B cell (primary cell): Measurements from ENCODE around the gene GLIS1. TPM values are rescaled to one million over a fixed set of nuclear protein-coding genes. Genes with fewer than 3 reads are reported as not detected.

ENCODE experiments used
- ATAC-seq: fragments of 200-7000 bp; cut with Tn5 transposase; one replicate; pipeline ENCODE4 v1.10.0; 2021; ENCODE audit warnings: low read depth, mild to moderate bottlenecking, moderate number of reproducible peaks, moderate library complexity
- CTCF ChIA-PET: fragments of 350-600 bp; sonication (Branson Sonifier 250); formaldehyde crosslinking; loops from one replicate; lab custom pipeline; 2021; ENCODE audit warnings: antibody characterized with exemption, inconsistent platforms; lab: Charles Lee
- POLR2A ChIA-PET: fragments of 350-600 bp; sonication (Branson Sonifier 250); formaldehyde crosslinking; loops from one replicate; lab custom pipeline; 2021; ENCODE audit warnings: antibody characterized with exemption; lab: Charles Lee
- DNase-seq: peaks from one replicate; pipeline ENCODE4 v3.0.0; 2013
- H2AFZ ChIP-seq: 2 replicates; pipeline ENCODE4 v1.6.1; 2012; ENCODE audit warnings: mild to moderate bottlenecking, low read depth, low read length; ENCODE audit not compliant: insufficient read depth, poor library complexity, severe bottlenecking
- H3K27ac ChIP-seq, 2 donors: 1 replicate in 1 of 2; 2 replicates in 1 of 2; pipeline ENCODE4 v1.5.1; 2012 to 2013; ENCODE audit warnings: low read length in 2 of 2, mild to moderate bottlenecking in 2 of 2, moderate library complexity in 1 of 2
- H3K27me3 ChIP-seq, 4 experiments: fragments of 200-600 bp in 1 of 4; sonication (generic) in 1 of 4; replicated peaks in 1 of 4; 1 replicate in 2 of 4; 2 replicates in 2 of 4; pipeline versions ENCODE4 v1.6.1 to v1.7.0; 2013 to 2016; ENCODE audit warnings: low read length in 3 of 4, mild to moderate bottlenecking in 2 of 4, mixed read lengths in 1 of 4, moderate library complexity in 1 of 4; ENCODE audit not compliant: insufficient read depth in 4 of 4, control insufficient read depth in 3 of 4; ENCODE audit errors: control extremely low read depth in 1 of 4
- H3K36me3 ChIP-seq, 2 experiments: replicated peaks in 1 of 2; 1 replicate in 1 of 2; 2 replicates in 1 of 2; pipeline versions ENCODE4 v1.6.1 to v1.7.1; 2013; ENCODE audit warnings: low read length in 1 of 2; ENCODE audit not compliant: insufficient read depth in 2 of 2, control insufficient read depth in 1 of 2; ENCODE audit errors: control extremely low read depth in 1 of 2, extremely low read depth in 1 of 2
- H3K4me1 ChIP-seq, 2 donors: fragments of 200-600 bp in 1 of 2; sonication (generic) in 1 of 2; 1 replicate in 1 of 2; 2 replicates in 1 of 2; pipeline versions ENCODE4 v1.5.1 to v1.6.1; 2013 to 2017; ENCODE audit warnings: low read length in 2 of 2; ENCODE audit not compliant: control insufficient read depth in 2 of 2, insufficient read depth in 2 of 2
- H3K4me2 ChIP-seq: replicated peaks from 2 replicates; pipeline ENCODE3; 2012; ENCODE audit warnings: mild to moderate bottlenecking, low read depth, low read length; ENCODE audit not compliant: poor library complexity, severe bottlenecking
- H3K4me3 ChIP-seq, 5 experiments: fragments of 200-600 bp in 1 of 5; sonication (generic) in 1 of 5; 1 replicate in 3 of 5; 2 replicates in 2 of 5; pipeline versions ENCODE4 v1.5.1 to v1.7.0; 2011 to 2016; ENCODE audit warnings: low read length in 4 of 5, mild to moderate bottlenecking in 4 of 5, low read depth in 2 of 5, control low read depth in 1 of 5, moderate library complexity in 1 of 5; ENCODE audit not compliant: insufficient read depth in 1 of 5; ENCODE audit errors: control extremely low read depth in 1 of 5, extremely low read depth in 1 of 5
- H3K79me2 ChIP-seq: fragments of 200-600 bp; sonication (generic); one replicate; pipeline ENCODE4 v1.6.0; 2016; ENCODE audit warnings: low read length; ENCODE audit not compliant: control insufficient read depth, insufficient read depth
- H3K9ac ChIP-seq: fragments of 200-600 bp; sonication (generic); 2 replicates; pipeline ENCODE4 v1.6.1; 2017; ENCODE audit warnings: mild to moderate bottlenecking, low read length, moderate library complexity
- H3K9me3 ChIP-seq, 3 donors: one replicate each; pipeline versions ENCODE4 v1.6.1 to v1.7.1; 2013; ENCODE audit warnings: low read length in 2 of 3; ENCODE audit not compliant: control insufficient read depth in 2 of 3, insufficient read depth in 1 of 3; ENCODE audit errors: control extremely low read depth in 1 of 3
- H4K20me1 ChIP-seq: 2 replicates; pipeline ENCODE4 v1.6.0; 2012; ENCODE audit warnings: mild to moderate bottlenecking, low read length; ENCODE audit not compliant: insufficient read depth, control insufficient read depth, poor library complexity, severe bottlenecking
- H3K27ac Mint-ChIP-seq: one replicate; pipeline ENCODE4 v1.8.0; 2021; ENCODE audit warnings: mixed read lengths
- H3K27me3 Mint-ChIP-seq: one replicate; pipeline ENCODE4 v1.8.0; 2021; ENCODE audit warnings: mixed read lengths
- H3K4me1 Mint-ChIP-seq: one replicate; pipeline ENCODE4 v1.8.0; 2021; ENCODE audit warnings: mixed read lengths
- H3K4me3 Mint-ChIP-seq: one replicate; pipeline ENCODE4 v1.8.0; 2021; ENCODE audit warnings: mixed read lengths
- H3K9me3 Mint-ChIP-seq: one replicate; pipeline ENCODE4 v1.8.0; 2022; ENCODE audit warnings: mixed read lengths; ENCODE audit not compliant: insufficient read depth
- CTCF ChIP-seq: fragments of 200-600 bp; IDR thresholded peaks from one replicate; pipeline ENCODE4 v1.8.0; 2022; ENCODE audit warnings: antibody characterized with exemption, mild to moderate bottlenecking
- EZH2 ChIP-seq: IDR thresholded peaks from 2 replicates; pipeline ENCODE4 v1.6.1; 2012; ENCODE audit warnings: borderline replicate concordance, low read depth, mild to moderate bottlenecking, moderate library complexity, low read length; ENCODE audit not compliant: insufficient read depth, poor library complexity, severe bottlenecking
- WGBS: methylation state at CpG from one replicate; pipeline ENCODE4 v1.1.5; 2013; ENCODE audit warnings: missing lambda C conversion rate; ENCODE audit not compliant: insufficient coverage; 5-methylcytosine and 5-hydroxymethylcytosine counted together
- intact Hi-C: fragments of 100-400 bp; cut with micrococcal nuclease; formaldehyde crosslinking; loops from one replicate; pipeline ENCODE4 v1.10.0; 2022
- polyA plus RNA-seq: library from polyadenylated mRNA; depleted of rRNA; stranded (reverse); fragments of >200 nt; gene quantifications from 2 replicates; pipeline ENCODE4 v1.2.3, GENCODE V29; 2012
- total RNA-seq, 2 donors: library from RNA; stranded (reverse); fragments of 120-200 nt in 1 of 2; gene quantifications; 1 replicate in 1 of 2; 2 replicates in 1 of 2; pipeline versions ENCODE4 v1.2.3 to v1.2.4, GENCODE V29; 2013 to 2022

The GLIS1 gene
- total and polyA plus RNA-seq, 2 donors (not counting 1 experiment from before 2014, with no cell fraction given): not detected

- TF ChIP-seq EZH2 (no peak), CTCF (no peak)
- peaks cover 0 to 8% (median under 1%) of the 10 kb centered on the region in 4 experiments for H3K27me3 ChIP-seq
- peaks cover 0 to 5% of the 10 kb centered on the region in 2 donors for H3K4me1 ChIP-seq
- DNase-seq (no peak), ATAC-seq (no peak)
- WGBS: 49% methylated on average over 4 of the region's 6 CpGs
- Mint-ChIP-seq H3K27ac (no peak overlapping the region), H3K27me3 (peaks cover 40% of the 10 kb centered on the region), H3K9me3 (no peaks in the 10 kb centered on the region), H3K4me3 (no peak overlapping the region), H3K4me1 (peaks cover 7% of the 10 kb centered on the region)
- no peak overlapping the region for H2AFZ ChIP-seq
- no peaks in the 10 kb centered on the region for H3K79me2 ChIP-seq
- no peaks in the 10 kb centered on the region for H3K9me3 ChIP-seq
- no peak overlapping the region for H3K27ac ChIP-seq
- no peaks in the 10 kb centered on the region for H4K20me1 ChIP-seq
- intact Hi-C loops: no loop called here
- no peaks in the 10 kb centered on the region for H3K36me3 ChIP-seq
- no peak overlapping the region for H3K9ac ChIP-seq
- ChIA-PET POLR2A (no interaction called here), CTCF (no interaction called here)
- H3K4me2 ChIP-seq: no peak overlapping the region
- H3K4me3 ChIP-seq: no peak overlapping the region
These were observed 57.5 kb downstream of the GLIS1 start for GRCh38 chr1:53681351-53681976.

GRCh38 chr1:53680868-53681267, 58.1 kb downstream of the GLIS1 start:
- peaks cover 7% of the 10 kb centered on the region for H3K4me1 Mint-ChIP-seq
- no peaks in the 10 kb centered on the region for H3K36me3 ChIP-seq

More at GRCh38 chr1:53680868-53681267, 58.1 kb downstream of the GLIS1 start:
- H3K9me3 Mint-ChIP-seq: no peaks in the 10 kb centered on the region
- ChIA-PET CTCF (no interaction called here), POLR2A (no interaction called here)
- no peak for DNase-seq
- Histone ChIP-seq H2AFZ (no peak overlapping the region), H3K27ac (no peak overlapping the region), H3K79me2 (no peaks in the 10 kb centered on the region), H3K4me3 (no peak overlapping the region), H3K27me3 (peaks cover 0 to 3% (median under 1%) of the 10 kb centered on the region in 4 experiments), H3K9ac (no peak overlapping the region), H3K9me3 (no peaks in the 10 kb centered on the region), H4K20me1 (no peaks in the 10 kb centered on the region), H3K4me2 (no peak overlapping the region), H3K4me1 (peaks cover 0 to 5% of the 10 kb centered on the region in 2 donors)
- no peak for ATAC-seq
- WGBS: 92% methylated on average over 7 of the region's 8 CpGs
- peaks cover 34% of the 10 kb centered on the region for H3K27me3 Mint-ChIP-seq
- H3K4me3 Mint-ChIP-seq: no peak overlapping the region
- TF ChIP-seq CTCF (no peak), EZH2 (no peak)
- H3K27ac Mint-ChIP-seq: no peak overlapping the region
- intact Hi-C loops: no loop called here
